Gastroesophageal sphincter (tissue), 3 donors: Measurements from ENCODE around the gene TKT.

Experiments
- CTCF ChIP-seq, 4 experiments: fragments of 200-600 bp in 2 of 4; fragments of 450-650 bp in 2 of 4; sonication (generic) in 1 of 4; IDR thresholded peaks; one replicate each; pipeline ENCODE4 v1.5.1; 2017 to 2019; ENCODE audit warnings: antibody characterized with exemption in 4 of 4, mild to moderate bottlenecking in 2 of 4, moderate library complexity in 2 of 4
- POLR2A ChIP-seq, 2 donors: fragments of 450-650 bp; IDR thresholded peaks; one replicate each; pipeline ENCODE4 v1.6.1; 2017; ENCODE audit warnings: antibody characterized with exemption in 2 of 2, mild to moderate bottlenecking in 2 of 2, moderate library complexity in 1 of 2
- POLR2AphosphoS5 ChIP-seq: sonication (generic); formaldehyde crosslinking; IDR thresholded peaks from one replicate; pipeline ENCODE4 v1.6.1; 2017; ENCODE audit warnings: antibody characterized with exemption

DNA sequence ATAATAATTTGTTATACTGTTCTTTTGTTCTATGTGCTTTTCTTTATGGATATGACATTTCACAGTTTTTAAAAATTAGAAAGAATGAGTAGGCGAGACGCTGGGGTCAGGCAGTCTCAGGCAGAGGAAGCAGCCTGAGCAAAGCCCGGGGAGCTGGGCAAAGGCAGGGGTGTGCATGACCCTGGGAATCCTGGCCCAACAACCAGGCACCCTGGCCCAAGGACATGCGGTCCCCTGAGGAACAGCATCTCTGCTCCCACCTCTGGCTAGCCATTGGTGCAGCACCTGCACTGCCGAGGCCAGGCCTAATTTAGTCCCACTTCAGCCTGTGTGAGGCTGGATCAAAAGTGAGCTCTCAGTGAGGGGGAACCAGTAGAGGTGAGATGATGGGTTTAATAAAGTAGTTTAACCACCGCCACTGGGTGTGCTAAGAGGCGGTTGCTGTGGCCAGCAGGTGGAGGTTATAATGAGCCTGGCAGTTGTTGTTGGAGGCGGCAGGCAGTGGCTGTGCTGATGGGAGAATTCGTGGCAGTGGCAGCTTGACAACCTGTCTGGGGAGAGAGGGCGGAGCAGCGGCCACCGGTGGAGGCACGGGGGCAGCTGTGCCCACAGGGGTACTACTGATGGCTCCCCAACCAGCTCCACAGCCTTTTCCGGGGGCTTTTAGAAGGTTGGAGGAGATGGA, 53.3 kb downstream of the TKT start:
- no peak for TF ChIP-seq CTCF (IDR thresholded peaks at IDR 0.05)
- TF ChIP-seq POLR2AphosphoS5 = no peak
- TF ChIP-seq POLR2A (IDR thresholded peaks at IDR 0.05) = no peak
